Neuron (in vitro differentiated cells): ENCODE data around the gene ARMC7.

Experiments
- H2AFZ ChIP-seq: one replicate; pipeline ENCODE4 v1.6.1; 2013; ENCODE audit warnings: low read depth, mild to moderate bottlenecking, inconsistent platforms, low read length, moderate library complexity
- H3K27me3 ChIP-seq: one replicate; pipeline ENCODE4 v1.6.1; 2013; ENCODE audit warnings: low read length; ENCODE audit not compliant: insufficient read depth
- H3K36me3 ChIP-seq: one replicate; pipeline ENCODE4 v1.6.1; 2013; ENCODE audit warnings: low read length; ENCODE audit not compliant: insufficient read depth
- H3K4me1 ChIP-seq: one replicate; pipeline ENCODE4 v1.6.1; 2013; ENCODE audit warnings: low read length; ENCODE audit not compliant: insufficient read depth
- H3K4me3 ChIP-seq: 2 replicates; pipeline ENCODE4 v1.5.1; 2013; ENCODE audit warnings: mild to moderate bottlenecking, low read length, moderate library complexity
- H3K9me3 ChIP-seq: one replicate; pipeline ENCODE4 v1.6.1; 2013; ENCODE audit warnings: low read length

Gene ARMC7

DNA sequence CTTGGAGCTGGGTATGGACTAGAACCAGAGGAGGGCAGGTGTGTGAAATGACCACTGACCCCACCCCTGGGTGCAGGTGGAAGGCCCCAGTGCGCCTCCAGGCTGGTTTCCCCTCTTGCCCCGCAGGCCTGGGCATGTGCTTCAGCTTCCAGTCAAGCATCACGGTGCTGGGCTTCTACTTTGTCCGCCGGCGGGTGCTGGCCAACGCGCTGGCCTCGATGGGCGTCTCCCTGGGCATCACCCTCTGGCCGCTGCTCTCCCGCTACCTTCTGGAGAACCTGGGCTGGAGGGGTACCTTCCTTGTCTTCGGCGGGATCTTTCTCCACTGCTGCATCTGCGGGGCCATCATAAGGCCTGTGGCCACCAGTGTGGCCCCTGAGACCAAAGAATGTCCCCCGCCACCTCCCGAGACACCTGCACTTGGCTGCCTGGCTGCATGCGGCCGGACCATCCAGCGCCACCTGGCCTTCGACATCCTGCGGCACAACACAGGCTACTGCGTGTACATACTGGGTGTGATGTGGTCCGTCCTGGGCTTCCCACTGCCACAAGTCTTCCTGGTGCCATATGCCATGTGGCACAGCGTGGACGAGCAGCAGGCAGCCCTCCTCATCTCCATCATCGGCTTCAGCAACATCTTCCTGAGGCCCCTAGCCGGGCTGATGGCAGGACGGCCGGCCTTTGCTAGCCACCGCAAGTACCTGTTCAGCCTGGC, 9.7 kb upstream of the ARMC7 start:
- Histone ChIP-seq H3K27me3 (peaks cover 6% of the 10 kb centered on the region), H3K4me1 (peaks cover under 1% of the 10 kb centered on the region)

DNA sequence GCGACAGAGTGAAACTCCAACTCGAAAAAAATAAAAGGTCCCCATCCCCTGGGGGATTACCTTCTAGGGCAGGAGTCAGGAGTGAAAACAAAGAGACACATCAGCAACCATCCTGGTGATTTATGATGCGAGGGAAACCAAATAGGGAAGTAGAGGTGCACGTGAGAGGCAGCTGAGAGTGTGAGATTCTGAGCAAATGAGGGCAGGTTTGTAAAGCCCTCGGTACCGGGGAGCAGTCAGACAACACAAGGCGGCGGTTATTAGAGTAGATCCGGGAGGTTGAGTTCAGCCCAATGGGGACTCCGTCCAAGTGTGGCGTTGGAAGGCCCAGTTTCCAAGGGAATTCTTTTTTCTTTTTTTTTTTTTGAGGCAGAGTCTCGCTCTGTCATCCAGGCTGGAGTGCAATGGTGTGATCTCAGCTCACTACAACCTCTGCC, 7.4 kb upstream of the ARMC7 start:
- Histone ChIP-seq H3K36me3 (no peaks in the 10 kb centered on the region), H3K4me1 (no peaks in the 10 kb centered on the region), H3K9me3 (no peaks in the 10 kb centered on the region), H2AFZ (no peak overlapping the region), H3K4me3 (no peak overlapping the region), H3K27me3 (peaks cover 6% of the 10 kb centered on the region)

More for the DNA sequence above, 9.7 kb upstream of the ARMC7 start:
- H3K9me3 ChIP-seq, result no peaks in the 10 kb centered on the region
- no peak overlapping the region for H3K4me3 ChIP-seq
- no peaks in the 10 kb centered on the region for H3K36me3 ChIP-seq
- H2AFZ ChIP-seq, result no peak overlapping the region

DNA sequence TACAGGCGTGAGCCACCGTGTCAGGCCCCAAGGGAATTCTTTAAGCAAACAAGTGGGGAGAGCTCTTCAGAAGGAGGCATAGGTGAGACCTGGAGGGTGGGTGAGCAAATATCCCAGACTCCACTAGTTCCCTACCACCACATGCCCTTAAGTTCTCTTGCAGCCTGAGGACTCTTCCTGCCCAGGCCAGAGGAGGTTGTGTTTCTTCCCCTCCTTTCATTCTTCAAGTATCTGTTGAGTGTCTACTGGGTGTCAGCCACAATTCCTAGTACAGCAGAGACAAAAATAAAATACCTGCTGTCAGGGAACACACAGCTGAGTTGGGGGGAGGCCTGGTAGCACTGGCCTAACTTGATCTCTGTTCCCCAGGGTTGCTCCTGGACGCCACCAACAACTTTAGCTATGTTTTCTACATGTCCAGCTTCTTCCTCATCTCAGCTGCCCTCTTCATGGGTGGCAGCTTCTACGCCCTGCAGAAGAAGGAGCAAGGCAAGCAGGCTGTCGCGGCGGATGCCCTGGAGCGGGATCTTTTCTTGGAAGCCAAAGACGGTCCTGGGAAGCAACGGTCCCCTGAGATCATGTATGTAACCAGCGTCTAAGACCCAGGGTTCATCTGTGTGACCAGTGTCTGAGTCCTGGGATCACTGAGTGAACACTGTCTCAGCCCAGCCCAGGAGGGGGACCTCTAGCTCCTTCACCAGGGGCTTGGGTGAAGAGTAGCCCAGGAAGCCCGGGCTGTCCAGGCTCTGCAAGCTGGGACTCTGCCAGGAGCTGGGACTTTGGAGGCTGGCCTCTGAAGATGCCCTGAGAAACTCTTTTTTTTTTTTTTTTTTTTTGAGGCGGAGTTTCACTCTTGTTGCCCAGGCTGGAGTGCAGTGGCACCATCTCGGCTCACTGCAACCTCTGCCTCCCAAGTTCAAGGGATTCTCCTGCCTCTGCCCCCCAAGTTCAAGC, 5.9 kb upstream of the ARMC7 start:
- peaks cover 1% of the 10 kb centered on the region for H3K4me1 ChIP-seq
- H2AFZ ChIP-seq, result no peak overlapping the region
- no peak overlapping the region for H3K4me3 ChIP-seq
- no peaks in the 10 kb centered on the region for H3K36me3 ChIP-seq
- no peaks in the 10 kb centered on the region for H3K9me3 ChIP-seq
- peaks cover 6% of the 10 kb centered on the region for H3K27me3 ChIP-seq

DNA sequence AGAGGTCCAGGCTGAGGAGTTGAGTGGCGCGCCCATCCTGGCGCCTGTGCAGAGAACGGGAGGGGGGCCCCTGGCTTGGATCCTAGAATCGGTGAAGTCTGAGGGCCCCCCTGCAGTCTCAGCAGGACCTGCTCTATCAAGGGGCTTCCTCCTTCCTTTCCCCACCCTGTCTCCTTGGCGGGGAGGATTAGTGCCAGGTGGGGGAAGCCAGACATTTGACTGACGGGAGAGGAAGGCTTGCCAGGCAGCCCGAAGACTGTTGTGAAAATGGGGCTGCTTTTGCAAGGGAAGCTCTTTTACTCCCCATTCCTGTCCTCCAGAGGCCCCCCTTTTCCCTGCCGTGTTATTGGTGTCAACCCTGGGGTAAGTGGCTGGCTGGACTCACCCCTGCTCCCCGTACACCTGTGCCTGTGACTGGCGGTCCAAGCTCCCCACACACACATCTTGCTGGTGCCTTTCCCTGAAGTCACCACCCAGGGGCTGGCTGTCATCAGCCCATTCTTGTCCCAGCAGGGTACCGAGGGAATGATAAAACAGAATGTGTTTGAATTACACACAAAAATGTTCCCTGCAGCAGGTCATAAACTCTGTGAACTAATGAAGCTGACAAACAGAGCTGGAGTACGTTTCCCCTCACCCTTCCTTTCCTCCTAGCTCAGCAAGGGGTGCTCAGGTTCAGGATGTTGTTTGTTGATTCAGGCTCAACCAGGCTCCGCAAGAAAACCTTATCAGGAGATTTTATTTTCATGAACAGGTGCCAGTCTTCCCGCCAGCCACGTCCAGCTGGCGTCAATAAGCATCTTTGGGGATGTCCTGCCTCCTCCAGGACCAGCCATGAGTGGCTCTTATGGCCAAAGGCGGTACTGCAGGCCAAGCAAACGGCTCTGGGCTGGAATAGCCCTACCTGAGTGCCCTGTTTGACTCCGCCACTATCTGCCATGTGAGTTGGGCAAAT, 4.4 kb upstream of the ARMC7 start:
- Histone ChIP-seq H3K9me3 (no peaks in the 10 kb centered on the region), H3K4me3 (no peak overlapping the region), H3K4me1 (peaks cover 11% of the 10 kb centered on the region), H2AFZ (no peak overlapping the region), H3K36me3 (no peaks in the 10 kb centered on the region), H3K27me3 (peaks cover 6% of the 10 kb centered on the region)

DNA sequence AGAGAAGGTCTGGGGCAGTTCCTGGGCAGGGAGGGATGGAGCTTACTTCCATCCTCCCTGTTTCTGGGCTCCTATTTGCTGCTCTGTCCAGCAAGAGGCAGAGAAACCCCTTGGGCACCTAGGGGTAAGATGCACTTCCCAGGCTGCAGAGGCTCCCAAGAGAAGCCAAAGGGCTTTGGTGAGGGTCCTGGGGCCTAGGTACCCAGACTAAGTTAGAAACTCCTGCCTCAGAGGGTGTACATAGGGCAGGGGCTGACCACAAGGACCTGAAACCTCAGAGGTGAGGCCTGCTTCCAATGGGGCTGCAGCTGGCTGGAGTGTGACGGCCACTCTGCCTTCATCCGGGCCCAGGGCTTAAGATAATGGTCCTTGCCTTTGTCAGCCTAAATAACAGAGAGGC, 1.6 kb upstream of the ARMC7 start:
- Histone ChIP-seq H2AFZ (no peak overlapping the region), H3K9me3 (no peaks in the 10 kb centered on the region), H3K4me1 (peaks cover 14% of the 10 kb centered on the region), H3K27me3 (peaks cover 6% of the 10 kb centered on the region), H3K4me3 (no peak overlapping the region), H3K36me3 (no peaks in the 10 kb centered on the region)

DNA sequence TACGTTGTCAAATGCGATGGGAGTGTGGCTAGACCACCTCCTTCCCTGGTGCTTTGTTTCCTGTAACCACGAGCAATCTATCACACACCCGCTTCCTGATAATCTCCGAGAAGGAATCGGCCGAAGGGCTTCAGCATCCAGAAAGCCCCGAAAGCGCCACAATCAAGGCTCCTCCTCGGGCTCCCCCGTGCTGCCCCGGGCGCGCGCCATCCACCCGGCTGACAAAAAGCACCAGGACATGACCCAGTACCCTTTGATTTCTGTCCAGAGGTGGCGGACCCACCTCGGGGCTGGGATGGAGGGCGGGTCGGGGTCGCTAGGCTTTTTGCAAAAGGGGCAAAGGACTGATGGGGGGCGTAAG, 743 bp upstream of the ARMC7 start:
- no peaks in the 10 kb centered on the region for H3K9me3 ChIP-seq
- H3K27me3 ChIP-seq, result peaks cover under 1% of the 10 kb centered on the region
- no peaks in the 10 kb centered on the region for H3K36me3 ChIP-seq
- H3K4me3 ChIP-seq, result peak overlapping the region; percentile 90
- peak overlapping the region; percentile 98 for H2AFZ ChIP-seq
- H3K4me1 ChIP-seq, result peaks cover 14% of the 10 kb centered on the region

DNA sequence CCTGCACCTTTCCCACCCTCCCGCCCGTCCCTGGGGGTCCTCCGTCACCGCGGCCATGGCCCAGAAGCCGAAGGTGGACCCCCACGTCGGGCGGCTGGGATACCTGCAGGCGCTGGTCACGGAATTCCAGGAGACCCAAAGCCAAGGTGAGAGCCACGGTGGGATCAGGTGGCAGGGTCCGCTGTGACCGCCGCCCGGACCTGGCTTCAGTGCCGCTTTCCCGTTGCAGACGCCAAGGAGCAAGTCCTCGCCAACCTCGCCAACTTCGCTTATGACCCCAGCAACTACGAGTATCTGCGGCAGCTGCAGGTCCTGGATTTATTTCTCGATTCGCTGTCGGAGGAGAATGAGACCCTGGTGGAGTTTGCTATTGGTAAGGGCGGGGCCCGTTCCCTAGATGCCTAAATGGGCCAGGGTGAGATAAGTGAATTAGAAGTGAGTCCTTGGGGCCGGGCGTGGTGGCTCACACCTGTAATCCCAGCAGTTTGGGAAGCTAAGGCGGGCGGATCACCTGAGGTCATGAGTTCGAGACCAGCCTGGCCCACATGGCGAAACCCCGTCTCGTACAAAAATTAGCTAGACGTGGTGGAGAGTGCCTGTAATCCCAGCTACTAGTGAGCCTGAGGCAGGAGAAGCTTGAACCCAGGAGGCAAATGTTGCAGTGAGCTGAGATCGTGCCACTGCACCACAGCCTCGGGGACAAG, 617 bp downstream of the ARMC7 start:
- no peaks in the 10 kb centered on the region for H3K27me3 ChIP-seq
- H3K36me3 ChIP-seq, result no peaks in the 10 kb centered on the region
- no peak overlapping the region for H2AFZ ChIP-seq
- no peaks in the 10 kb centered on the region for H3K9me3 ChIP-seq
- peaks cover 14% of the 10 kb centered on the region for H3K4me1 ChIP-seq
- H3K4me3 ChIP-seq, result peak overlapping the region; percentile 90

DNA sequence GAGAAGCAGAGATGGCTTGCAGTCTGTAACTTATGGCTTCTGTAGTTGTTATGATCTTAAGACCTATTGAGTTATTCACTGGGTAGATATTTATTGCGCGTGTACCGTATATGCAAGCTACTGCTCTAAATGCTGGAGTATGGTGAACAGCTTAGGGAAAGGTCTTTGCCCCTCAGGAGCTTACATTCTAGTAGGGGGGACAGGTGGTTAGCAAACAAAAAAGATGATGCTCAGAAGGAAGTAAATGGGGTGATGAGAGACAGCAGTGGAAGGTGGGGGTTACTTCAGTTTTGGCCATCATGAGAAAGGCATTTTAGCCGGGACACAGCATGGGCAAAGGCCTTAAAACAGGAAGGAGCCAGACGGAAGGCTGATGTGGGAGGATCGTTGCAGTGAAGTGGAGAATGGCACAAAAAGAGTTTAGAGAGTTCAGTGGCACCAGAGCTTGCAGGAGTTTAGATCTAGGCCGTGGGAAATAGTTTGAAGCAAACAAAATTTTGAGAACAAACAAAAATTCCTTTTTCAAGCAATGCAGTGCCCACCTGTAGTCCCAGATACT, 2.1 kb downstream of the ARMC7 start:
- Histone ChIP-seq H2AFZ (no peak overlapping the region), H3K36me3 (peaks cover 9% of the 10 kb centered on the region), H3K9me3 (no peaks in the 10 kb centered on the region), H3K27me3 (no peaks in the 10 kb centered on the region), H3K4me1 (peaks cover 14% of the 10 kb centered on the region), H3K4me3 (no peak overlapping the region)

DNA sequence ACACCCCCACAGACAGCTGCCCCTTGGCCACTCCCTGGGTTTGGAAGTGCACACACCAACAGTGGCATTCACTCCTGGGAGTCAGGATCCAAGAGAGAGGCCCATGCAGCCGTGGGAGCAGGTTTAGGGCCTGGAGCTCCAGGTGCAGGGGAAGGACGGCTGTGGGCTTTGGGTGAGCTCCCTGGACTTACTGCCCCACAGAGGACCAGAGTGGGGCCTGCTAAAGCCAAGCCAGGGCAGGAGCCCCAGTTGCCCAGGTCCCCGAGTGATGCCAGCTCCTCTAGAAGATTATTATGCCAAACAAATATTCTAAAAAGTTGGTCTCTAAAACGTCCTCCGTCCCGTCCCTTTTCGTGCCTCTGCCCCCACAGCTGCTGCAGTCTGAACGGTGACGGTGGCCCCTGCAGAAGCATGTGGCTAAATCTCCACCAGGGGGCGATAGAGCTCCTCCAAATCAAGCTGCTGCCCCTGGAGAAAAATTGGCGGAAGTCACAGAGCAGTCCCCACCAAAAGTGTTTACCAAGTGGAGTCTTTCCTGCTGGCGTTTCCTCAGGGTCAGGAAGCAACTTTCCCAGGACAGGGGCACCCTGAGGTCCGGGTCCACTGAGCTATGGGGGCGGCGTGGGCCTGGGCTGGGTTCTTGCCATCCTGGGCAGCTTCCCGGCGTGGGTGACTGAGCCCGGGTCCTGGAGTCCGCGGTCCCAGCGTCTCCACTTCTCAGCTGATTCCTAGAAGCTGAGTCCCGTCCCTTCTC, 4.2 kb downstream of the ARMC7 start:
- H3K4me1 ChIP-seq, result peaks cover 12% of the 10 kb centered on the region
- no peaks in the 10 kb centered on the region for H3K27me3 ChIP-seq
- H3K36me3 ChIP-seq, result peaks cover 12% of the 10 kb centered on the region
- H2AFZ ChIP-seq, result no peak overlapping the region
- no peaks in the 10 kb centered on the region for H3K9me3 ChIP-seq
- no peak overlapping the region for H3K4me3 ChIP-seq

DNA sequence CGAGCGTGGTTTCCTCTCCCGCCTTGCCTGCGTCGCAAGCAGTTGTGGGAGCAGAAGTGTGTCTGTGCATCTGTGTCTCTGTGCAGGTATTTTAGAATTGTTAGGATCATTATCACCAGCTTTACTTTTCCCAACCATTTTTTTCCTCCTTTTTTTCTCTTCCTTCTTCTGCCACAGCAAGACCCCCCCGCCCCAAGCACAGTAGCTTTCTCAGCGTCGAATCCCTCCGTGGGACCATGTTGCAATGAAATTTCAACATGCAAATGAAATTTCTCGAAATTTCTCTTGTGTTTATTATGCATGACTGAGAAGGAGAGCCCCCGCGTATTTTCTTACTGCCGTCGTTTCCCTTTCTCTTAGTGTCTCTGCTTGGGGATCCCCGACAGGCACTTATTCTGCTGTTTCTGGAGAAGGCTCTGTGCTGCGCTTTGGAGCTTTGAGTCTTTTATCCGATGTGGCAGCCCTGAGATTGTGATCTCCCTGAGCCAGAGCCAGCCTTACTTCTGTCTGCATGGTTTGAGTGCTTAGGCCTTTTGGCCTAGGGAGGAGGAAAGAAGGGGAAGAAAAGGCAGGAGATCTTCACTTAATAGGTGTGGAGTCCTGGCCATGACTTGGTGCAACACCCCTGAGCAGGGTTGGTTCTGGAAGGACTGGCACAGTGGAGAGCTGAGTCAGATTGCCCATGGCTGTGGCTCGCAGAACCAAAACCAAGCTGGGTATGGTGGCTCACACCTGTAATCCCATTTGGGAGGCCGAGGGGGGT, 5.0 kb downstream of the ARMC7 start:
- H3K36me3 ChIP-seq, result peaks cover 12% of the 10 kb centered on the region
- no peak overlapping the region for H3K4me3 ChIP-seq
- no peak overlapping the region for H2AFZ ChIP-seq
- no peaks in the 10 kb centered on the region for H3K9me3 ChIP-seq
- H3K27me3 ChIP-seq, result no peaks in the 10 kb centered on the region
- H3K4me1 ChIP-seq, result peaks cover 6% of the 10 kb centered on the region

DNA sequence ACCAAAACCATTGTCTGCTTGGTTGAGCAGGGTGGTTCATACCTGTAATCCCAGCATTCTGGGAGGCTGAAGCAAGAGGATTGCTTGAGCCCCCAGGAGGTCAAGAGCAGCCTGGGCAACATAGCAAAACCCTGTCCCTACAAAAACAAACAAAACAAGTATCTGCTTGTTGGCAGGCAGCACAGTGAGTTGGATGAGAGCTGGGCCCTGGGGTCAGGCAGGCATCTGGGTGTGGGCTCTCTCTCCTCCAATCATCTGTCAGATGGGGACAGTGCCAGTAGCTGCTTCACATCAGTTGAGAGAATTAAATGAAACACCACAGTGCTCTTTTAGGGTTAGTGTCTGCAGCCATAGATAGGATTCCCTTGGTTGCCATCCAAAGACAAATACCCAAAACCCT, 5.8 kb downstream of the ARMC7 start:
- Histone ChIP-seq H2AFZ (no peak overlapping the region), H3K4me3 (no peak overlapping the region), H3K27me3 (no peaks in the 10 kb centered on the region), H3K9me3 (no peaks in the 10 kb centered on the region), H3K4me1 (peaks cover 1% of the 10 kb centered on the region), H3K36me3 (peaks cover 15% of the 10 kb centered on the region)
